Neutrophil (primary cell): ENCODE measurements around the gene FUT1.

ENCODE experiments used
- H3K27ac ChIP-seq: fragments of 200-600 bp; sonication (generic); 2 replicates; pipeline ENCODE4 v1.5.1; 2016; ENCODE audit warnings: mild to moderate bottlenecking, moderate library complexity
- H3K27me3 ChIP-seq: fragments of 200-600 bp; sonication (generic); 2 replicates; pipeline ENCODE4 v1.6.0; 2016; ENCODE audit warnings: mild to moderate bottlenecking
- H3K36me3 ChIP-seq: fragments of 200-600 bp; sonication (generic); 2 replicates; pipeline ENCODE4 v1.5.1; 2017
- H3K4me1 ChIP-seq, 2 experiments: fragments of 200-600 bp in 1 of 2; sonication (generic) in 1 of 2; 1 replicate in 1 of 2; 2 replicates in 1 of 2; pipeline versions ENCODE4 v1.5.1 to v1.6.1; 2013 to 2016; ENCODE audit warnings: low read depth in 1 of 2, low read length in 1 of 2, mild to moderate bottlenecking in 1 of 2, moderate library complexity in 1 of 2; ENCODE audit not compliant: control insufficient read depth in 1 of 2, insufficient read depth in 1 of 2
- H3K4me3 ChIP-seq, 2 experiments: fragments of 200-600 bp in 1 of 2; sonication (generic) in 1 of 2; 1 replicate in 1 of 2; 2 replicates in 1 of 2; pipeline ENCODE4 v1.5.1; 2013 to 2016; ENCODE audit warnings: low read depth in 1 of 2, low read length in 1 of 2, mild to moderate bottlenecking in 1 of 2, moderate library complexity in 1 of 2
- H3K9me3 ChIP-seq: fragments of 200-600 bp; sonication (generic); 2 replicates; pipeline ENCODE4 v1.5.1; 2016
- TF ChIP-seq, protein P1 (sequence below): fragments of 200-600 bp; sonication (generic); IDR thresholded peaks from 2 replicates; pipeline ENCODE4 v1.5.1; 2016; ENCODE audit warnings: antibody characterized with exemption

The FUT1 gene

GRCh38 chr19:48755084-48755641 is 2.7 kb upstream of the FUT1 start, which contains the start of gene FGF21:
Gene FGF21, plus strand, starts transcription at chr19:48755524. Its CDS starts 713 bp downstream, at chr19:48756237.
- no peak within 1 kb of the TSS for H3K4me3 ChIP-seq
- no peaks in the 10 kb centered on the region for H3K36me3 ChIP-seq
- TF ChIP-seq, protein P1, sequence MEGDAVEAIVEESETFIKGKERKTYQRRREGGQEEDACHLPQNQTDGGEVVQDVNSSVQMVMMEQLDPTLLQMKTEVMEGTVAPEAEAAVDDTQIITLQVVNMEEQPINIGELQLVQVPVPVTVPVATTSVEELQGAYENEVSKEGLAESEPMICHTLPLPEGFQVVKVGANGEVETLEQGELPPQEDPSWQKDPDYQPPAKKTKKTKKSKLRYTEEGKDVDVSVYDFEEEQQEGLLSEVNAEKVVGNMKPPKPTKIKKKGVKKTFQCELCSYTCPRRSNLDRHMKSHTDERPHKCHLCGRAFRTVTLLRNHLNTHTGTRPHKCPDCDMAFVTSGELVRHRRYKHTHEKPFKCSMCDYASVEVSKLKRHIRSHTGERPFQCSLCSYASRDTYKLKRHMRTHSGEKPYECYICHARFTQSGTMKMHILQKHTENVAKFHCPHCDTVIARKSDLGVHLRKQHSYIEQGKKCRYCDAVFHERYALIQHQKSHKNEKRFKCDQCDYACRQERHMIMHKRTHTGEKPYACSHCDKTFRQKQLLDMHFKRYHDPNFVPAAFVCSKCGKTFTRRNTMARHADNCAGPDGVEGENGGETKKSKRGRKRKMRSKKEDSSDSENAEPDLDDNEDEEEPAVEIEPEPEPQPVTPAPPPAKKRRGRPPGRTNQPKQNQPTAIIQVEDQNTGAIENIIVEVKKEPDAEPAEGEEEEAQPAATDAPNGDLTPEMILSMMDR, result no peak
- H3K27ac ChIP-seq, result no peak within 1 kb of the TSS
- peaks cover 0 to under 1% of the 10 kb centered on the region in 2 experiments for H3K4me1 ChIP-seq
- H3K9me3 ChIP-seq, result no peaks in the 10 kb centered on the region
- H3K27me3 ChIP-seq, result peaks cover 71% of the 10 kb centered on the region

GRCh38 chr19:48751845-48752495 is 471 bp downstream of the FUT1 start:
- Histone ChIP-seq H3K27ac (no peak overlapping the region), H3K36me3 (no peaks in the 10 kb centered on the region), H3K27me3 (peaks cover 90% of the 10 kb centered on the region), H3K4me1 (no peaks in the 10 kb centered on the region), H3K4me3 (no peak overlapping the region), H3K9me3 (no peaks in the 10 kb centered on the region)
- TF ChIP-seq, protein P1, result no peak

DNA sequence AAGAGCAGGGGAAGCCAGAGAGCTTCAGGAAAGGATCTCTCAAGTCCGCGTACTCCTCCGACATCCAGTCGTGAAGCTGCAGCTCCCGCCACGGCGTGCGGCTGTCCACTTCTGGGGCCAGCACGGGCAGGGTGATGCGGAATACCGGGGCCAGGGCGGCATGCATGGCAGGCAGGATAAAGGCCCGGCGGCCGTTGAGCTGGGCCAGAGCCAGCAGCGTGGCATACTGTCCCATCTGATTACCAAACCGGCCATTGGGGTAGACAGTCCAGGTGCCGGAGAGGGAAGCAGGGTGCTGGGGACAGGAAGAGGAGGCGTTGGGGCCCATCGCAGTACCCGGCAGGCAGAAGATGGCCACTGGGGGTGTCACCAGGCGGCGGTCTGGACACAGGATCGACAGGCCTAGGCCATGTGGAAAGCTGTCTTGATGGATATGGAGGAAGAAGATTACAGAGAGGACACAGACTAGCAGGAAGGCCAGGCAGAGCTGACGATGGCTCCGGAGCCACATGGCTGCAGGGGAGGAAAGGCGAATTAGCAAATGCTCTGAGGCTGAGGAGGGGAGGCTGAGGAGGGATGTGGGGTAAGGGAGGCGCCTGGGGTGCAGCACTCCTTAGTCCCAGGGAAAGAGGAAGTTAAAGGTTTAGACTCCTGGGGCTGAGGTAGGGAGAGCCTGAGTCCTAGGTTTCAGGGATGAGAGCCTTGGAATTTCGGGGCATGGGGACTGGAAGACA is 1.5 kb downstream of the FUT1 start:
- H3K36me3 ChIP-seq, result no peaks in the 10 kb centered on the region

GRCh38 chr19:48750351-48750750 is 2.1 kb downstream of the FUT1 start:
- H3K4me3 ChIP-seq, result no peak overlapping the region
- peaks cover 97% of the 10 kb centered on the region for H3K27me3 ChIP-seq
- no peaks in the 10 kb centered on the region for H3K4me1 ChIP-seq
- no peaks in the 10 kb centered on the region for H3K9me3 ChIP-seq
- H3K36me3 ChIP-seq, result no peaks in the 10 kb centered on the region
- no peak overlapping the region for H3K27ac ChIP-seq
- TF ChIP-seq, protein P1, result no peak

More for the DNA sequence above, 1.5 kb downstream of the FUT1 start:
- Histone ChIP-seq H3K9me3 (no peaks in the 10 kb centered on the region), H3K4me3 (no peak overlapping the region), H3K27ac (no peak overlapping the region), H3K4me1 (no peaks in the 10 kb centered on the region), H3K27me3 (peaks cover 97% of the 10 kb centered on the region)
- TF ChIP-seq, protein P1, result no peak

- H3K27ac ChIP-seq, result no peak overlapping the region
- TF ChIP-seq, protein P1, result no peak
- H3K4me3 ChIP-seq, result no peak overlapping the region
- no peaks in the 10 kb centered on the region for H3K9me3 ChIP-seq
- no peaks in the 10 kb centered on the region for H3K4me1 ChIP-seq
- H3K36me3 ChIP-seq, result no peaks in the 10 kb centered on the region
- H3K27me3 ChIP-seq, result peaks cover 97% of the 10 kb centered on the region
These were observed 2.8 kb downstream of the FUT1 start for GRCh38 chr19:48749571-48750198.
